K562 (cell line): ENCODE results near the gene IFI27L2. TPM values are rescaled to one million over a fixed set of nuclear protein-coding genes. Genes with fewer than 3 reads are reported as not detected.

Experiments
- ATAC-seq: fragments of 200-7000 bp; cut with Tn5 transposase; 3 replicates; pipeline ENCODE4 v1.9.1; 2020; ENCODE audit warnings: moderate library complexity
- BruUV-seq: library from RNA; stranded (reverse); fragments of 400-500 nt; replicated peaks from 2 replicates; lab custom pipeline; 2021; lab: Mats Ljungman, UMichigan
- CTCF ChIA-PET: fragments of 300-600 bp; formaldehyde crosslinking; extraction: SDS; loops from one replicate; lab custom pipeline; 2021; ENCODE audit warnings: low intra/inter-chr PET ratio; lab: Yijun Ruan, JAX
- POLR2A ChIA-PET: fragments of 300-600, 350-650 bp; sonication (Branson Sonifier 250); formaldehyde crosslinking; extraction: SDS; loops from one replicate; lab custom pipeline; 2021; ENCODE audit warnings: antibody characterized with exemption, inconsistent platforms; lab: Yijun Ruan, JAX
- DNase-seq, 4 experiments: peaks; one replicate each; pipeline versions ENCODE4 v3.0.0 to v3.0.0-alpha.2; 2011 to 2018; ENCODE audit warnings: low spot score in 3 of 4, mixed read lengths in 3 of 4; ENCODE audit errors: extremely low read depth in 1 of 4
- FAIRE-seq: peaks from 2 replicates; lab custom pipeline; 2011; peaks lifted over from hg19 to GRCh38; lab: Jason Lieb, UNC
- H2AFZ ChIP-seq: 2 replicates; pipeline ENCODE4 v1.6.0; 2011; ENCODE audit warnings: low read depth, low read length, control low read depth, inconsistent platforms
- H3K27ac ChIP-seq: fragments of 200-600 bp; 3 replicates; pipeline ENCODE4 v1.8.0; 2011; ENCODE audit warnings: low read depth, mild to moderate bottlenecking, control low read depth, inconsistent platforms, low read length, moderate library complexity, mixed read lengths; ENCODE audit errors: extremely low read depth
- H3K27me3 ChIP-seq, 2 experiments: fragments of 300-600 bp in 1 of 2; 2 replicates in 1 of 2; 3 replicates in 1 of 2; pipeline versions ENCODE4 v1.6.0 to v1.8.0; 2011; ENCODE audit warnings: inconsistent platforms in 2 of 2, low read length in 2 of 2, mild to moderate bottlenecking in 1 of 2, mixed read lengths in 1 of 2, moderate library complexity in 1 of 2; ENCODE audit not compliant: control insufficient read depth in 2 of 2, insufficient read depth in 2 of 2
- H3K36me3 ChIP-seq: fragments of 300-600 bp; 3 replicates; pipeline ENCODE4 v1.8.0; 2011; ENCODE audit warnings: mild to moderate bottlenecking, low read length, inconsistent platforms; ENCODE audit not compliant: control insufficient read depth, insufficient read depth
- H3K4me1 ChIP-seq, 2 experiments: fragments of 200-600 bp in 1 of 2; replicated peaks in 1 of 2; 2 replicates in 1 of 2; 3 replicates in 1 of 2; pipeline versions ENCODE4 v1.5.1 to v1.8.0; 2011; ENCODE audit warnings: inconsistent platforms in 2 of 2, low read length in 2 of 2, mild to moderate bottlenecking in 1 of 2, mixed read lengths in 1 of 2, moderate library complexity in 1 of 2; ENCODE audit not compliant: control insufficient read depth in 2 of 2, insufficient read depth in 2 of 2
- H3K4me2 ChIP-seq: 2 replicates; pipeline ENCODE4 v1.6.1; 2011; ENCODE audit warnings: low read length, control low read depth, inconsistent platforms, mixed read lengths; ENCODE audit not compliant: insufficient read depth
- H3K4me3 ChIP-seq: fragments of 200-600 bp; sonication (generic), shearing (Covaris generic); 2 replicates; pipeline ENCODE4 v1.5.1; 2016; ENCODE audit warnings: control low read depth, inconsistent platforms
- H3K79me2 ChIP-seq: fragments of 200-600 bp; 3 replicates; pipeline ENCODE4 v1.8.0; 2011; ENCODE audit warnings: low read length, inconsistent platforms; ENCODE audit not compliant: control insufficient read depth, insufficient read depth
- H3K9ac ChIP-seq, 2 experiments: 2 replicates each; pipeline versions ENCODE4 v1.6.0 to v1.6.1; 2011; ENCODE audit warnings: low read depth in 2 of 2, low read length in 2 of 2, control low read depth in 1 of 2, inconsistent platforms in 1 of 2, mild to moderate bottlenecking in 1 of 2, mixed read lengths in 1 of 2; ENCODE audit not compliant: insufficient read depth in 1 of 2
- H3K9me1 ChIP-seq: one replicate; pipeline ENCODE4 v1.6.0; 2011; ENCODE audit warnings: inconsistent platforms, mild to moderate bottlenecking, low read length, moderate library complexity; ENCODE audit not compliant: control insufficient read depth, insufficient read depth
- H3K9me3 ChIP-seq: replicated peaks from 2 replicates; pipeline ENCODE4 v1.5.1; 2011; ENCODE audit warnings: low read depth, low read length, inconsistent platforms; ENCODE audit not compliant: control insufficient read depth, insufficient read depth
- H4K20me1 ChIP-seq: replicated peaks from 2 replicates; pipeline ENCODE4 v1.6.1; 2011; ENCODE audit warnings: low read length, inconsistent platforms, mixed read lengths; ENCODE audit not compliant: control insufficient read depth, insufficient read depth
- CREB5 ChIP-seq: fragments of 250-450 bp; sonication (Bioruptor Pico); IDR thresholded peaks from 2 replicates; pipeline ENCODE4 v1.5.0; 2020; ENCODE audit warnings: mild to moderate bottlenecking
- E2F4 ChIP-seq: sonication (generic); formaldehyde crosslinking; IDR thresholded peaks from 2 replicates; pipeline ENCODE4 v1.8.0; 2022; ENCODE audit warnings: mild to moderate bottlenecking, low read depth, missing genetic modification reagents
- ESRRB ChIP-seq: fragments of 250-450 bp; sonication (Bioruptor Pico); IDR thresholded peaks from 2 replicates; pipeline ENCODE4 v1.5.0; 2020; ENCODE audit warnings: mild to moderate bottlenecking, moderate library complexity, borderline replicate concordance
- FIP1L1 ChIP-seq: fragments of 200-400 bp; formaldehyde crosslinking; IDR thresholded peaks from 2 replicates; pipeline ENCODE4 v1.6.1; 2018; ENCODE audit warnings: mild to moderate bottlenecking, low read depth, low read length; ENCODE audit not compliant: poor library complexity, severe bottlenecking
- FOXK1 ChIP-seq: sonication (generic); formaldehyde crosslinking; IDR thresholded peaks from 2 replicates; pipeline ENCODE4 v1.8.0; 2022; ENCODE audit warnings: missing genetic modification reagents, mild to moderate bottlenecking, borderline replicate concordance
- NEUROD1 ChIP-seq: fragments of 150-350 bp; IDR thresholded peaks from 2 replicates; pipeline ENCODE4 v1.6.1; 2014; ENCODE audit warnings: borderline replicate concordance, low read length, low read depth; ENCODE audit not compliant: partially characterized antibody
- NR3C1 ChIP-seq: sonication (generic); formaldehyde crosslinking; IDR thresholded peaks from 2 replicates; pipeline ENCODE4 v1.8.1; 2022; ENCODE audit warnings: missing genetic modification reagents
- PHB2 ChIP-seq: fragments of 450-650 bp; IDR thresholded peaks from 2 replicates; pipeline ENCODE4 v1.6.1; 2017; ENCODE audit warnings: low read depth
- POLR2AphosphoS5 ChIP-seq: IDR thresholded peaks from 2 replicates; pipeline ENCODE4 v1.6.1; 2011; ENCODE audit warnings: mild to moderate bottlenecking, low read depth, low read length, moderate library complexity; ENCODE audit not compliant: control insufficient read depth, insufficient read depth
- POLR2G ChIP-seq: fragments of 200-400 bp; formaldehyde crosslinking; IDR thresholded peaks from 2 replicates; pipeline ENCODE4 v1.6.1; 2017; ENCODE audit warnings: low read depth, mild to moderate bottlenecking, antibody characterized with exemption, low read length, moderate library complexity
- SMAD2 ChIP-seq: fragments of 150-350 bp; IDR thresholded peaks from 2 replicates; pipeline ENCODE4 v1.6.1; 2014; ENCODE audit warnings: low read depth, mild to moderate bottlenecking, low read length
- SP1 ChIP-seq: sonication (generic); formaldehyde crosslinking; IDR thresholded peaks from 2 replicates; pipeline ENCODE4 v1.8.1; 2022; ENCODE audit warnings: mild to moderate bottlenecking, missing genetic modification reagents
- TAL1 ChIP-seq: fragments of 450-650 bp; IDR thresholded peaks from 2 replicates; pipeline ENCODE4 v1.6.1; 2016; ENCODE audit warnings: mild to moderate bottlenecking
- U2AF1 ChIP-seq: fragments of 200-400 bp; formaldehyde crosslinking; optimal IDR thresholded peaks from 2 replicates; pipeline ENCODE3; 2017; ENCODE audit warnings: mild to moderate bottlenecking, low read depth, low read length, moderate library complexity
- ZNF134 ChIP-seq: fragments of 250-450 bp; sonication (Bioruptor Pico); conservative IDR thresholded peaks from 2 replicates; pipeline ENCODE4 v1.4.0; 2020
- ZNF76 ChIP-seq: fragments of 250-450 bp; sonication (Bioruptor Pico); IDR thresholded peaks from 2 replicates; pipeline ENCODE4 v1.4.0; 2020; ENCODE audit warnings: mild to moderate bottlenecking, moderate library complexity, borderline replicate concordance
- WGBS: fragments of 100-300 bp; shearing (Covaris generic); methylation state at CpG from one replicate; pipeline ENCODE4 v1.1.6; 2016; ENCODE audit warnings: low coverage, mixed read lengths; ENCODE audit not compliant: insufficient coverage; ENCODE audit errors: missing lambda C conversion rate; 5-methylcytosine and 5-hydroxymethylcytosine counted together
- in situ Hi-C: fragments of 300-500 bp; cut with MboI; formaldehyde crosslinking; loops from 4 replicates; pipeline ENCODE4 v1.15.0; 2018; ENCODE audit warnings: inconsistent platforms, mixed read lengths
- intact Hi-C: fragments of 100-400 bp; cut with micrococcal nuclease; formaldehyde crosslinking; loops from 2 replicates; pipeline ENCODE4 v1.14.2; 2022
- polyA plus RNA-seq, 8 experiments: library from polyadenylated mRNA; depleted of rRNA in 4 of 8; stranded (reverse) in 5 of 8; unstranded in 3 of 8; fragments of >200 nt; fragmentation: Nextera tagmentation in 2 of 8; fragmentation: Illumina TruSeq in 1 of 8; extraction: Ambion mirVana in 2 of 8; extraction: Trizol in 1 of 8; gene quantifications; 2 replicates each; pipeline versions ENCODE4 v1.2.1 to v1.2.3, GENCODE V29; 2011 to 2014; ENCODE audit warnings: inconsistent platforms in 1 of 8, missing spikeins in 1 of 8
- total RNA-seq, 7 experiments: library from RNA; depleted of rRNA in 6 of 7; stranded (reverse); fragments of >200 nt in 6 of 7; fragmentation: Illumina TruSeq in 2 of 7; extraction: Trizol in 2 of 7; gene quantifications; 2 replicates each; pipeline versions ENCODE4 v1.2.1 to v1.2.3, GENCODE V29; 2011 to 2021; ENCODE audit warnings: low replicate concordance in 1 of 7
- TF ChIP-seq, protein P1 (sequence below), 2 experiments: fragments of 450-650 bp; IDR thresholded peaks; 2 replicates each; pipeline ENCODE4 v1.6.1; 2016

IFI27L2 gene
- total and polyA plus RNA-seq, 9 of the 15 experiments (the other 6 are each of a cell fraction or from before 2014, with no cell fraction given): 1.0 to 9.3 (median 4.1) TPM

GRCh38 chr14:94173885-94174603, 44.6 kb upstream of the IFI27L2 start, which contains the start of gene PPP4R4 (continued):
- TF ChIP-seq ESRRB (CRISPR knock-in tag) (no peak), FIP1L1 (no peak), POLR2G (0 out of 2 replicates have a peak, but pooled peaks have one; percentile 3), NEUROD1 (no peak)
- TF ChIP-seq, all 486 proteins: peak for 6

- in situ Hi-C loops: no loop called here
- CTCF ChIA-PET: no interaction called here
- POLR2A ChIA-PET: interaction anchor here (0.7 kb wide), 1 partner anchor 144 kb away, joined by 4 read pairs; no protein-coding TSS in a partner anchor
- H3K36me3 ChIP-seq: no peaks in the 10 kb centered on the region
- H3K27ac ChIP-seq: no peak overlapping the region
- H4K20me1 ChIP-seq: no peaks in the 10 kb centered on the region
- H3K79me2 ChIP-seq: no peaks in the 10 kb centered on the region
- no peaks in the 10 kb centered on the region for H3K9me3 ChIP-seq
- peaks cover 0 to 16% of the 10 kb centered on the region in 2 experiments; a peak in 2 of 5 replicates for H3K4me1 ChIP-seq
- under 1% methylated on average over 16 of the region's 20 CpGs for WGBS
- ATAC-seq (peak; percentile 27), FAIRE-seq (no peak), DNase-seq (peak in 1 of 4 experiments; percentile 8)
- peak overlapping the region; percentile 80 for H2AFZ ChIP-seq
- peak overlapping the region; percentile 49 for H3K4me3 ChIP-seq
- BruUV-seq: no TSS peak
- peak overlapping the region; percentile 66 for H3K4me2 ChIP-seq
- H3K9me1 ChIP-seq: no peaks in the 10 kb centered on the region
- H3K9ac ChIP-seq: peak overlapping the region in 1 of 2 experiments; percentile 82; a peak in 2 of 4 replicates
- peaks cover 0 to 2% of the 10 kb centered on the region in 2 experiments; a peak in 3 of 5 replicates for H3K27me3 ChIP-seq
- intact Hi-C loops: no loop called here
- TF ChIP-seq ZNF76 (CRISPR knock-in tag) (no peak), U2AF1 (no peak), TAL1 (no peak), POLR2AphosphoS5 (no peak), E2F4 (CRISPR knock-in tag) (no peak), PHB2 (no peak), SP1 (CRISPR knock-in tag) (no peak), NR3C1 (CRISPR knock-in tag) (no peak), CREB5 (CRISPR knock-in tag) (no peak), SMAD2 (no peak), FOXK1 (CRISPR knock-in tag) (no peak), ZNF134 (no peak)
- TF ChIP-seq, protein P1, sequence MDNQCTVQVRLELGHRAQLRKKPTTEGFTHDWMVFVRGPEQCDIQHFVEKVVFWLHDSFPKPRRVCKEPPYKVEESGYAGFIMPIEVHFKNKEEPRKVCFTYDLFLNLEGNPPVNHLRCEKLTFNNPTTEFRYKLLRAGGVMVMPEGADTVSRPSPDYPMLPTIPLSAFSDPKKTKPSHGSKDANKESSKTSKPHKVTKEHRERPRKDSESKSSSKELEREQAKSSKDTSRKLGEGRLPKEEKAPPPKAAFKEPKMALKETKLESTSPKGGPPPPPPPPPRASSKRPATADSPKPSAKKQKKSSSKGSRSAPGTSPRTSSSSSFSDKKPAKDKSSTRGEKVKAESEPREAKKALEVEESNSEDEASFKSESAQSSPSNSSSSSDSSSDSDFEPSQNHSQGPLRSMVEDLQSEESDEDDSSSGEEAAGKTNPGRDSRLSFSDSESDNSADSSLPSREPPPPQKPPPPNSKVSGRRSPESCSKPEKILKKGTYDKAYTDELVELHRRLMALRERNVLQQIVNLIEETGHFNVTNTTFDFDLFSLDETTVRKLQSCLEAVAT (IDR thresholded peaks at IDR 0.05): no peak
These were observed 44.1 kb upstream of the IFI27L2 start for GRCh38 chr14:94173471-94173884.
